T-helper 1 cell treated with Interleukin-12 subunit alpha and Interleukin-12 subunit beta and Interleukin-4 antibody, amounts not matched to agents 30 μg/mL and 1 μg/mL, for 36 hours (primary cell): ENCODE results near the gene AMBP.
"Not testable (repeated sequence)": the region's sequence is repeated elsewhere in the genome, so short reads cannot be mapped to it uniquely, and the experiment has no call there.

ENCODE experiments used
- H3K27ac Mint-ChIP-seq: one replicate; pipeline ENCODE4 v1.8.0; 2021; ENCODE audit warnings: mild to moderate bottlenecking, mixed read lengths
- H3K27me3 Mint-ChIP-seq: one replicate; pipeline ENCODE4 v1.8.0; 2021; ENCODE audit warnings: low read depth, mixed read lengths
- H3K36me3 Mint-ChIP-seq: one replicate; pipeline ENCODE4 v1.8.0; 2021; ENCODE audit warnings: low read depth, mixed read lengths
- H3K4me1 Mint-ChIP-seq: one replicate; pipeline ENCODE4 v1.8.0; 2021; ENCODE audit warnings: low read depth, mixed read lengths
- H3K4me3 Mint-ChIP-seq: one replicate; pipeline ENCODE4 v1.8.0; 2021; ENCODE audit warnings: mild to moderate bottlenecking, moderate library complexity, mixed read lengths
- H3K9me3 Mint-ChIP-seq: one replicate; pipeline ENCODE4 v1.8.0; 2021; ENCODE audit warnings: mixed read lengths

AMBP gene

GRCh38 chr9:114089206-114089840, 11.2 kb upstream of the AMBP start:
- Mint-ChIP-seq H3K27ac (no peak overlapping the region), H3K36me3 (no peaks in the 10 kb centered on the region), H3K27me3 (no peaks in the 10 kb centered on the region), H3K4me1 (no peaks in the 10 kb centered on the region), H3K4me3 (no peak overlapping the region), H3K9me3 (no peaks in the 10 kb centered on the region)

DNA sequence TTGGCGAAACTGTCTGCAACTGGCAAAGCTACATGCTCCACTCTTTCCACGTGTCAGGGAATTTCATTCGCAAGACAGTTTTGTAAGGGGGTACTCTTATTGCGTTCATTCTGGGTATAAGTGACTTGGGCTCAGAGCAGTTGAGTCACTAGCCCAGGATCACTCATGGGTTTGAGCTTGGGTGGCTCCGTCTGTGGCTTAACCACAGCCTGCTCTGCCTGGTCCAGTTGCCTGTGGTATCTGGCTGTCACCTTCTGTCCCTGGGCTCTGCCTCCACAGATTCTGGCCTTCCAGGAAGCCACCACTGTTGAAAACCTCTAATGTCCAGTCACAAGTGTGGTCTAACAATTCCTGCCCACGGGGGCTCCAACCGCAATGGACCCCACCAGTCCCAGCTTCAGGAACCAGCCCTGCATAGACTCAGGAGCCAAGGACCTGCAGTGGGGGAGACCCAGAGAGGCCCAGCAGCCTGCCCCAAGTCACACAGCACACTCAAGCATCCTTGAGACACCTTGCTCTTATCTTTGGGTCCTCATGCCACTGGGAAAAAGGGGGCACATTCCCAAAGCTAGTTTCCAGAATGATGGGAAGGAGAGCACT, 10.6 kb upstream of the AMBP start:
- Mint-ChIP-seq H3K27ac (no peak overlapping the region), H3K4me1 (no peaks in the 10 kb centered on the region), H3K36me3 (no peaks in the 10 kb centered on the region), H3K27me3 (no peaks in the 10 kb centered on the region), H3K9me3 (no peaks in the 10 kb centered on the region), H3K4me3 (no peak overlapping the region)

- H3K27me3 Mint-ChIP-seq, result no peaks in the 10 kb centered on the region
- H3K9me3 Mint-ChIP-seq, result no peaks in the 10 kb centered on the region
These were observed 9.6 kb upstream of the AMBP start for GRCh38 chr9:114087721-114088120.

GRCh38 chr9:114086607-114087006, 8.5 kb upstream of the AMBP start:
- H3K4me1 Mint-ChIP-seq, result peaks cover 1% of the 10 kb centered on the region
- no peaks in the 10 kb centered on the region for H3K27me3 Mint-ChIP-seq
- no peak overlapping the region for H3K4me3 Mint-ChIP-seq
- H3K27ac Mint-ChIP-seq, result no peak overlapping the region
- H3K36me3 Mint-ChIP-seq, result no peaks in the 10 kb centered on the region
- no peaks in the 10 kb centered on the region for H3K9me3 Mint-ChIP-seq

More at GRCh38 chr9:114087721-114088120, 9.6 kb upstream of the AMBP start:
- Mint-ChIP-seq H3K4me1 (no peaks in the 10 kb centered on the region), H3K36me3 (no peaks in the 10 kb centered on the region), H3K27ac (no peak overlapping the region), H3K4me3 (no peak overlapping the region)

DNA sequence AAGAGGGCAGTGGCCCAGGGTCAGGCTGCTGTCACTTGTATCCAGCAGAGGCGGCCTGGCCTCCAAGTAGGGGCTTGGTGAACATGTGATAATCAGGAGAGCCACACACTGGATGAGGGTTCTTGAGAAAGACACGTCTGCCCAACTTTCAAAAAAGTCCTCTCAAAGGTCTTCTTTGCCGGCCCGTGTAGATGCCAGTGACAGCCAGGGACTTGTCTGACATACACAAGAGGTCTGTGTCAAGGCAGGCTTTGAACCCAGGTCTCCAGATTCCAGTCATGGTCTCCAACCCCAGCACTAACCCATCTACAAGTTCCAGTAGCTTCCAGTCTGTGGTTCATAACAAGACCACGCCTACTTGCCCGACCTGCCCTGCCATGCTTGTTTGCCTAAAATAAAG, 7.9 kb upstream of the AMBP start:
- Mint-ChIP-seq H3K4me1 (peaks cover 1% of the 10 kb centered on the region), H3K4me3 (no peak overlapping the region), H3K9me3 (no peaks in the 10 kb centered on the region), H3K27me3 (no peaks in the 10 kb centered on the region), H3K36me3 (no peaks in the 10 kb centered on the region), H3K27ac (no peak overlapping the region)

- no peaks in the 10 kb centered on the region for H3K36me3 Mint-ChIP-seq
- peaks cover 1% of the 10 kb centered on the region for H3K4me1 Mint-ChIP-seq
- no peaks in the 10 kb centered on the region for H3K27me3 Mint-ChIP-seq
- H3K9me3 Mint-ChIP-seq, result no peaks in the 10 kb centered on the region
- no peak overlapping the region for H3K4me3 Mint-ChIP-seq
- no peak overlapping the region for H3K27ac Mint-ChIP-seq
These were observed 7.3 kb upstream of the AMBP start for GRCh38 chr9:114085387-114085789.

GRCh38 chr9:114084282-114085073, 6.4 kb upstream of the AMBP start:
- Mint-ChIP-seq H3K27me3 (no peaks in the 10 kb centered on the region), H3K36me3 (no peaks in the 10 kb centered on the region), H3K4me1 (peaks cover 1% of the 10 kb centered on the region), H3K27ac (no peak overlapping the region), H3K9me3 (no peaks in the 10 kb centered on the region), H3K4me3 (no peak overlapping the region)

DNA sequence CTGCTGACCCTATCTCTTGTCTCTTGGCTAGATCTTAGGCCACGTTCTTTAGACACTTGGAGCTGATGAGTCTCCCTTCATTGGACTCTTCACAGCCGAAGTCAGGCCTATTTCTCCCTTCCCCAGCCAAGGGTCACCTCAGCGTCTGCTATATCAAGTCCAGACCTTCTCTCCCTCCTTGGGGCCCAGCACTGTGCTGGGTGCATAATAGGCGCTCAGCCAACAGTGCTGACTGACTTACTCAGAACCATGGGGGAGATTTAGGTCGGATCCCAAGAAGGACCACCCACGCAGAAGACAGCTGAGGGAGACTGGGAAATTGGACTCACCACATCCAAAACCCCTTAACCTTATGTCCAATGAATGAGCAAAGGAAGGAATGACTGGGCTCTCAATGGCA, 5.6 kb upstream of the AMBP start:
- Mint-ChIP-seq H3K4me3 (no peak overlapping the region), H3K4me1 (peaks cover 1% of the 10 kb centered on the region), H3K27me3 (no peaks in the 10 kb centered on the region), H3K27ac (no peak overlapping the region), H3K9me3 (no peaks in the 10 kb centered on the region), H3K36me3 (no peaks in the 10 kb centered on the region)

- H3K27me3 Mint-ChIP-seq, H3K36me3 Mint-ChIP-seq, H3K9me3 Mint-ChIP-seq, H3K4me1 Mint-ChIP-seq, H3K27ac Mint-ChIP-seq, H3K4me3 Mint-ChIP-seq: not testable (repeated sequence)
These were observed 4.8 kb upstream of the AMBP start for GRCh38 chr9:114082763-114083412.

DNA sequence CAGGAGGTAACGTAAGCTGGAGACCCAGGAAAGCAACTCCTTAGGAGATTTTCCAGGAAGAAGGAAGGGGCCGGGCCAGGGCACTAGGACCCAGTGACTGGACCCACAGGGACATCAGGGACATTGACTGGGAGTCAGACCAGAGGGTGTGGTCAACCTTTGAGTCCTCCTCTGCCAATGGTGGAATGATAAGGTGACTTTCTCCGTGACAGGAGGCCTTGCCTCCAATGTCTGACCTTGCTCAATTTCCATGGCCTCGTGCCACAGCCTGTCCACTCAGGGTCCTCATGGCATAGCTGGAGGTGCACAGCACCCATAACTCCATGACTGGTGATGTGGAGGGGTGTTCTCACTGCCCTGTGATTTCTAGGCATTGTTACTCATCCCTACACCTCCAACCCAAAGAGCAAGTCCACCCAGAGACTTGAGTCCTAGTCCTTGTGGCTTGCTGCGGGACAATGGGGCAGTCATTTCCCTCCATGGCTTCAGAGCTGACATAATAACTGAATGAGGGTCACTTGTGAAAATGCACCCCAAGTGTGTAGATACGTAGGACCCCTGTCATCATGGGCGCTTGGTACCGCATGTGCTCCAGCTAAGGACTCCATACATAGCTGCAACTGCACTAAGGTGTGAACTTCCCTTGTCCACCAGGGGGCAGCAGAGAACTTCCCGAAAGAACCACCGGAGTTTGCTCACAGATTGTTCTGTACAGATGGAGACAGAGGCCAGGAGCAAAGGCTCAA, 4.1 kb upstream of the AMBP start:
- Mint-ChIP-seq H3K4me1 (peaks cover 1% of the 10 kb centered on the region), H3K4me3 (no peak overlapping the region), H3K9me3 (no peaks in the 10 kb centered on the region), H3K27ac (no peak overlapping the region), H3K27me3 (no peaks in the 10 kb centered on the region), H3K36me3 (no peaks in the 10 kb centered on the region)

DNA sequence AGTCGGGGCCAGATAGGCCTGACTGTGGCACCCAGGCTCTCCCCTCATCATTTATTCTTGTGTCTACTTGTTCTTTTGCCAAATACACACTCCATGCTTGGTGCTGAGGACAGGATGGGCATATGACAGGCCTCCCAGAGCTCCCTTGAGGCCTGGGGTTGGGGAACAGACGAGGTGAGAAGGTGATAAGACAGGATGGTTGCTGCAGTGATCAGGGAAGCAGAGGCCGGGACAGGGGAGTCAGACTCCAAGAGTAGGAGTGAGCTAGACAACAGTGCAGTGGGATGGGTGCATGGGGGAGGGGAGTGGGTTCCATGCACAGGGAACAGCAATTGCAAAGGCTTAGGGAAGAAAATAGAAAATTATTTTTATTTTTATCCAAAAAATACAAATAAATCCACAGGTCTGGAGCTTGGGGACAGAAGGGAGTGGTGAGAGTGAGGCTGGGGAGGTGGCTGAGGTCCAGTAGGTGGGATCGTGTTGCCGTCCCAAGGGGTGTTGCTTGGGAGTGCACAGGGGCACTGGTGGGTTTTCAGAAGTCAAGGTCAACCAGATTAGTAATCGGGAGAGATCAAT, 3.4 kb upstream of the AMBP start:
- H3K27ac Mint-ChIP-seq, result no peak overlapping the region
- peaks cover 1% of the 10 kb centered on the region for H3K4me1 Mint-ChIP-seq
- no peak overlapping the region for H3K4me3 Mint-ChIP-seq
- no peaks in the 10 kb centered on the region for H3K9me3 Mint-ChIP-seq
- no peaks in the 10 kb centered on the region for H3K27me3 Mint-ChIP-seq
- H3K36me3 Mint-ChIP-seq, result no peaks in the 10 kb centered on the region

- no peaks in the 10 kb centered on the region for H3K27me3 Mint-ChIP-seq
- H3K4me1 Mint-ChIP-seq, result peaks cover 1% of the 10 kb centered on the region
- no peaks in the 10 kb centered on the region for H3K9me3 Mint-ChIP-seq
- no peaks in the 10 kb centered on the region for H3K36me3 Mint-ChIP-seq
- no peak overlapping the region for H3K4me3 Mint-ChIP-seq
- no peak overlapping the region for H3K27ac Mint-ChIP-seq
These were observed 2.8 kb upstream of the AMBP start for GRCh38 chr9:114080773-114081440.

- Mint-ChIP-seq H3K4me3 (no peak overlapping the region), H3K27ac (no peak overlapping the region), H3K36me3 (no peaks in the 10 kb centered on the region), H3K27me3 (no peaks in the 10 kb centered on the region), H3K4me1 (peaks cover 1% of the 10 kb centered on the region), H3K9me3 (no peaks in the 10 kb centered on the region)
These were observed 2.2 kb upstream of the AMBP start for GRCh38 chr9:114080195-114080772.
